ENCODE measurements around the gene PTPRT.

Gene PTPRT

DNA sequence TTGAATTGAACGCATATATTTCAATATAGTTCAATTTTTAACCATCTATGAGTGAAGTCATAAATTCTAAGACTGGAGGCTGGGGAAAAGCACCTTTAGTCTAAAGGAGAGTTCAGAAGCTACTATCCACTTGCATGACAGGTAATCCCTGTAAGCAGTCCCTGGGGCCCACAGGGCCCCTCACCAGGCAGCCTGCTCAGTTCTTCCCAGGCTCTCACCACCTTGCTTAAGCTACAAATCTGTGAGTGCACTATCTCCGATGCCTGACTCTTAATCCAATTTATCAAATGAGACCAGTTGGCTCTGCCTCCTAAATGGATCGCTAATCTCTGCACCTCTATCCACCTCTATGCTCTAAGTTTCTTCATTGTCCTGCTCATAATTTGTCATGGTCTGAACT is 413.8 kb downstream of the PTPRT start:
- Mint-ChIP-seq H3K27ac (no peak overlapping the region), H3K4me1 (no peaks in the 10 kb centered on the region), H3K4me3 (no peak overlapping the region), H3K36me3 (no peaks in the 10 kb centered on the region), H3K9me3 (peaks cover 11% of the 10 kb centered on the region)
- ATAC-seq: no peak
- no peak for DNase-seq (ENCODE audit: low spot score in 2 of 2)

- peaks cover 11% of the 10 kb centered on the region for H3K9me3 Mint-ChIP-seq
- H3K36me3 Mint-ChIP-seq: no peaks in the 10 kb centered on the region
- ATAC-seq (no peak), DNase-seq (ENCODE audit: low spot score in 2 of 2) (no peak)
- H3K4me3 Mint-ChIP-seq: no peak overlapping the region
- no peak overlapping the region for H3K27ac Mint-ChIP-seq
- no peaks in the 10 kb centered on the region for H3K4me1 Mint-ChIP-seq
These were observed 414.7 kb downstream of the PTPRT start for GRCh38 chr20:42775037-42775436.

- Mint-ChIP-seq H3K27ac (no peak overlapping the region), H3K9me3 (peaks cover 13% of the 10 kb centered on the region), H3K4me1 (no peaks in the 10 kb centered on the region), H3K36me3 (no peaks in the 10 kb centered on the region), H3K4me3 (no peak overlapping the region)
- ATAC-seq (no peak), DNase-seq (ENCODE audit: low spot score in 2 of 2) (no peak)
These were observed 426.7 kb downstream of the PTPRT start for GRCh38 chr20:42763015-42763414.

GRCh38 chr20:42756991-42757390 is 432.7 kb downstream of the PTPRT start:
- no peaks in the 10 kb centered on the region for H3K4me1 Mint-ChIP-seq
- no peak overlapping the region for H3K4me3 Mint-ChIP-seq
- peaks cover 4% of the 10 kb centered on the region for H3K9me3 Mint-ChIP-seq
- no peak overlapping the region for H3K27ac Mint-ChIP-seq
- ATAC-seq (no peak), DNase-seq (ENCODE audit: low spot score in 2 of 2) (no peak)
- no peaks in the 10 kb centered on the region for H3K36me3 Mint-ChIP-seq

DNA sequence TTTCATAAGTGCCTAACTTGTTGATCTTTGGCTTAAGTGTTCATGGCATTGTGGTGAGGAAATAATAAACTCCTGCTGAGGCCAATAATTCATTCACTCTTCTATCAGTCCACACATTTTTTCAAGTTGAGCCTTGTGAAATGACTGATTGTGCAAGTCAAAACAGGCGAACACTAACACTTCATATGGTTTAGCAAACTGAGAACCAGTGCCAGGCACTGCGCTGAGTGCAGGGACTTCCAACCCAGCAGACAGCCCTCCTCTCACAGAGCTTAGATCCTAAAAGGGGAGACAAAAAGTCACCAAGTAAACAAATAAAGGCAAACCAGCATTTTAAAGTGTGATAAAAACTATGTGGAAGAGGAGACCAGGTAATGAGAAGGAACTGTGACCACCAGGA is 435.0 kb downstream of the PTPRT start:
- no peak for ATAC-seq
- no peaks in the 10 kb centered on the region for H3K36me3 Mint-ChIP-seq
- DNase-seq (ENCODE audit: low spot score in 2 of 2): no peak
- no peak overlapping the region for H3K27ac Mint-ChIP-seq
- peaks cover 6% of the 10 kb centered on the region for H3K9me3 Mint-ChIP-seq
- H3K4me1 Mint-ChIP-seq: no peaks in the 10 kb centered on the region
- no peak overlapping the region for H3K4me3 Mint-ChIP-seq

DNA sequence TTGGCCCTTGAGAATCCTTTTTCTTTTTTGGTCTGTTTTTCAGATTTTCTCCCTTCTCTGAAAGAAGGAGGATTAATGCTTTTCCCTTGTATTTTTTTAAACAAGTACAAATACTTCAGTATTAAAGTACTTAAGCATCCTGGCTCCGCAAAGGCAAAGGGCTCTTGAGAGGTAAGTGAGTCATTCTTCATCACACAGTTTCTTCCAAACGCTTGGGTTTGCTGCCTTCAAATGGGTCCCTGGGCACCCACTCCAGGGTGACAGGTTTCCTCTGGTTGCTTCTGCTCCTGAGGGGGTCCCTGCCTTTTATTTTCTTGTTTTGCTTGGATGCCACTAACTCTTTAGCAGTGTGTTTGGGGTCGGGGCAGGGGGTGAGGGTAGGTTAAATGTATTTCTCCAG is 437.1 kb downstream of the PTPRT start:
- ATAC-seq: no peak
- Mint-ChIP-seq H3K9me3 (peaks cover 2% of the 10 kb centered on the region), H3K36me3 (no peaks in the 10 kb centered on the region), H3K27ac (no peak overlapping the region), H3K4me1 (no peaks in the 10 kb centered on the region), H3K4me3 (no peak overlapping the region)
- no peak for DNase-seq (ENCODE audit: low spot score in 2 of 2)

GRCh38 chr20:42749556-42749955 is 440.1 kb downstream of the PTPRT start:
- no peaks in the 10 kb centered on the region for H3K4me1 Mint-ChIP-seq

GRCh38 chr20:42747765-42748411 is 441.8 kb downstream of the PTPRT start:
- Mint-ChIP-seq H3K9me3 (peaks cover 7% of the 10 kb centered on the region), H3K36me3 (no peaks in the 10 kb centered on the region), H3K4me1 (no peaks in the 10 kb centered on the region), H3K27ac (no peak overlapping the region), H3K4me3 (no peak overlapping the region)
- no peak for ATAC-seq
- DNase-seq (ENCODE audit: low spot score in 2 of 2): no peak

More at GRCh38 chr20:42749556-42749955, 440.1 kb downstream of the PTPRT start:
- H3K27ac Mint-ChIP-seq: no peak overlapping the region
- no peak overlapping the region for H3K4me3 Mint-ChIP-seq
- H3K9me3 Mint-ChIP-seq: peaks cover 6% of the 10 kb centered on the region
- no peaks in the 10 kb centered on the region for H3K36me3 Mint-ChIP-seq
- DNase-seq (ENCODE audit: low spot score in 2 of 2): no peak
- ATAC-seq: peak; percentile 21

GRCh38 chr20:42744756-42745465 is 444.8 kb downstream of the PTPRT start:
- Mint-ChIP-seq H3K36me3 (no peaks in the 10 kb centered on the region), H3K4me3 (no peak overlapping the region), H3K9me3 (peaks cover 11% of the 10 kb centered on the region), H3K4me1 (no peaks in the 10 kb centered on the region), H3K27ac (no peak overlapping the region)
- ATAC-seq (no peak), DNase-seq (ENCODE audit: low spot score in 2 of 2) (no peak)

DNA sequence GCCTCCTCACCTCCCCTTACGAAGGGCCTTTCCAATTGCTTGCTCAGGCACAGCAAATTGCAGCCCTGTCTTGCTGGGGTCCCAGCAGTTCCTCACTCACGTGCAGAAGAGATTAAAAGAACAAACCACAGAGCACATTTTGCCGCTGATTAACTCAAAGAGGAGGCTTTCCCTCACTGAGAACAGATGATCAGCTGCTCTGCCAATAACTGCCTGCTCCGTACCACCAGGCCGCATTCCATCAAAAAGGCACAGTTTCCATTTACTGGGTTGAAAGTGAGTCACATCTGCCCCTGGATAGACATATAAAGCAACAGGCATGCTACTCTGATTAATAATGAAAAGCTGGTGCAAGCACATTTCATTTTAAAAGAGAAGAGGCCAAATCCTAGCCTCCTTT is 446.8 kb downstream of the PTPRT start:
- ATAC-seq (no peak), DNase-seq (ENCODE audit: low spot score in 2 of 2) (no peak)
- Mint-ChIP-seq H3K4me1 (no peaks in the 10 kb centered on the region), H3K27ac (no peak overlapping the region), H3K4me3 (no peak overlapping the region), H3K9me3 (peaks cover 17% of the 10 kb centered on the region), H3K36me3 (no peaks in the 10 kb centered on the region)

- ATAC-seq (no peak), DNase-seq (ENCODE audit: low spot score in 2 of 2) (no peak)
- Mint-ChIP-seq H3K27ac (no peak overlapping the region), H3K4me3 (no peak overlapping the region), H3K36me3 (no peaks in the 10 kb centered on the region), H3K9me3 (peaks cover 18% of the 10 kb centered on the region), H3K4me1 (no peaks in the 10 kb centered on the region)
These were observed 447.8 kb downstream of the PTPRT start for GRCh38 chr20:42741906-42742305.

- DNase-seq (ENCODE audit: low spot score in 2 of 2) (no peak), ATAC-seq (no peak)
- H3K4me1 Mint-ChIP-seq: no peaks in the 10 kb centered on the region
- H3K36me3 Mint-ChIP-seq: no peaks in the 10 kb centered on the region
- H3K9me3 Mint-ChIP-seq: peaks cover 21% of the 10 kb centered on the region
- H3K27ac Mint-ChIP-seq: no peak overlapping the region
- H3K4me3 Mint-ChIP-seq: no peak overlapping the region
These were observed 449.4 kb downstream of the PTPRT start for GRCh38 chr20:42740226-42740870.

DNA sequence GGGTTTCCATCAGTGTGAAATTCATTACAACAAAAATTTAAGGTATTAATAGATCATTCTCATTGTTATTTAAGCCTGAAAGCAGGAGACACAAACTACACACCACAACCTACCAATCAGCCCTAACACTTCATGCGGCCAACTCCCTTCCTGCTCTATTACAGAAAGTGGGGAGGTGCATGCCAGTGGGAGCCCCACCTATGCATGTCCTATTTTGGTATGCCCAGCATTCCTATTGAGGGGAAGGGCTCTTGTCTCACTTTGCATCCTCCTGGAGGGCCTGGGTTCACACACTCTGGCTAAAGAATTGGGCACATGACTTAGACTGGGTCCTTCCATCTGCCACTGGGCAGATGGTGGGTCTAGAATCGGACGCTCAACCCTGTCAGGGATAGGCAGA is 450.0 kb downstream of the PTPRT start:
- no peak overlapping the region for H3K27ac Mint-ChIP-seq
- DNase-seq (ENCODE audit: low spot score in 2 of 2): no peak
- peaks cover 21% of the 10 kb centered on the region for H3K9me3 Mint-ChIP-seq
- no peak overlapping the region for H3K4me3 Mint-ChIP-seq
- no peaks in the 10 kb centered on the region for H3K4me1 Mint-ChIP-seq
- H3K36me3 Mint-ChIP-seq: no peaks in the 10 kb centered on the region
- ATAC-seq: no peak

GRCh38 chr20:42735539-42735938 is 454.2 kb downstream of the PTPRT start:
- DNase-seq (ENCODE audit: low spot score in 2 of 2) (no peak), ATAC-seq (no peak)
- peaks cover 14% of the 10 kb centered on the region for H3K9me3 Mint-ChIP-seq
- no peaks in the 10 kb centered on the region for H3K36me3 Mint-ChIP-seq
- H3K4me3 Mint-ChIP-seq: no peak overlapping the region
- H3K27ac Mint-ChIP-seq: no peak overlapping the region
- H3K4me1 Mint-ChIP-seq: no peaks in the 10 kb centered on the region

GRCh38 chr20:42734660-42735368 is 454.9 kb downstream of the PTPRT start:
- H3K9me3 Mint-ChIP-seq: peaks cover 14% of the 10 kb centered on the region
- DNase-seq (ENCODE audit: low spot score in 2 of 2): no peak
- H3K4me3 Mint-ChIP-seq: no peak overlapping the region

More at GRCh38 chr20:42734660-42735368, 454.9 kb downstream of the PTPRT start:
- ATAC-seq: no peak
- H3K4me1 Mint-ChIP-seq: no peaks in the 10 kb centered on the region
- no peak overlapping the region for H3K27ac Mint-ChIP-seq
- H3K36me3 Mint-ChIP-seq: no peaks in the 10 kb centered on the region

Measured in stimulated activated effector memory CD8-positive, alpha-beta T cell treated with anti-CD3 and anti-CD28 coated beads, Interleukin-12 subunit alpha, Interleukin-12 subunit beta, amount 100 ng/mL, for 72 hours (primary cell).